Ishikawa (cell line): ENCODE results near the gene CCDC97.

Experiments
- CEBPB ChIP-seq: IDR thresholded peaks from 2 replicates; pipeline ENCODE4 v1.6.1; 2012
- CREB1 ChIP-seq: IDR thresholded peaks from 2 replicates; pipeline ENCODE4 v1.6.1; 2012; ENCODE audit warnings: low read depth
- EGR1 ChIP-seq: IDR thresholded peaks from 2 replicates; pipeline ENCODE4 v1.6.1; 2012
- EP300 ChIP-seq: IDR thresholded peaks from 2 replicates; pipeline ENCODE4 v1.6.1; 2012; ENCODE audit warnings: borderline replicate concordance
- FOXM1 ChIP-seq: IDR thresholded peaks from 2 replicates; pipeline ENCODE4 v1.6.1; 2012; ENCODE audit warnings: low read depth, borderline replicate concordance
- NFIC ChIP-seq: IDR thresholded peaks from 2 replicates; pipeline ENCODE4 v1.6.1; 2012
- RAD21 ChIP-seq: IDR thresholded peaks from 2 replicates; pipeline ENCODE4 v1.6.1; 2012; ENCODE audit warnings: low read depth
- TAF1 ChIP-seq: IDR thresholded peaks from 2 replicates; pipeline ENCODE4 v1.6.1; 2012; ENCODE audit warnings: low read depth, mild to moderate bottlenecking
- TCF12 ChIP-seq: IDR thresholded peaks from 2 replicates; pipeline ENCODE4 v1.6.1; 2012; ENCODE audit warnings: low read depth
- TEAD4 ChIP-seq: IDR thresholded peaks from 2 replicates; pipeline ENCODE4 v1.6.1; 2012
- YY1 ChIP-seq: IDR thresholded peaks from 2 replicates; pipeline ENCODE4 v1.6.1; 2012; ENCODE audit warnings: low read depth
- ZBTB7A ChIP-seq: IDR thresholded peaks from 2 replicates; pipeline ENCODE4 v1.6.1; 2012; ENCODE audit warnings: low read depth
- TF ChIP-seq, protein P1 (sequence below): IDR thresholded peaks from 2 replicates; pipeline ENCODE4 v1.6.1; 2012
- TF ChIP-seq, protein P2 (sequence below): IDR thresholded peaks from 2 replicates; pipeline ENCODE4 v1.6.1; 2012; ENCODE audit warnings: low read depth, mild to moderate bottlenecking
- TF ChIP-seq, protein P3 (sequence below): IDR thresholded peaks from 2 replicates; pipeline ENCODE4 v1.6.1; 2012

The CCDC97 gene

DNA sequence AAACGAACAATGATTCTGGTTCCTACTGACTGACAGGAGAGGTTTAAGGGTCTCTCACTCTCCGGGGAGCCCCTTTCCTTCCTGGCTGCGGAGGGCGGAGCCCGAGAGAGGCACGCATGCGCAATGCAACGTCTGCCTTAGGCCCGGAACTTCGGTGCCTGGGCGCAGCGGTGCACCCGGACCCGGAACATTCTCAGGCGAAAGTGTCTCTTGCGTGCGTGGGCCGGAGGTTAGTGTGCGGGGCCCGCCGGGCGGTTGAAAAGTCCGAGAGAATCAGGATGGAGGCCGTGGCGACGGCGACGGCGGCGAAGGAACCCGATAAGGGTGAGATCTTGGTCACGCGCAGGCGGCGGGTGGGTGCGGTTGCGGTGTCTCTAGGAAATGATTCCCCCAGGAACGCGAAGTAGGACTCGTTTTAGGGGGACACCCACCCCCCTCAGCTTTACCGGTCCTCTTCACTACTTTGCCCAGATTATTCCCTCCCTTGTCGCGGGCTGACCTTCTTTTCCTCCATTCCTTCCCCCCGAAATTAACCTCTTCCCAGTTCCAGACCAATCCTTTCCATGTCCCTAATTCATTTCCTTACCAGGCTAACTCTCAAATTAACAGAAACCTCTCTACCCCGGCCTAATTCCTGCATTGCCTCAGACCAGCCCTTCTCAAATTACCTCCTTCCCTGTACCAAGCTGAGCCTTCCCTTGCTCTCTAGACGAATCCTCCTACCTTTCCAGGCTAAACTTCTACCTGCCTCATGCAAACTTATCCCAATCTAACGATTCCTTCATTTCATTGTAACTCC is at the start of gene CCDC97:
CCDC97 (plus strand) TSS at position 140 of the 799 bp plus-strand sequence; CDS start at position 279, 139 bp downstream.
- TF ChIP-seq CREB1 (no peak; the same call in 1 of the 2 replicates), TAF1 (peak; percentile 89), EGR1 (peak; percentile 78), CEBPB (peak; percentile 46; the same call in 1 of the 2 replicates), EP300 (peak; percentile 33; the same call in 1 of the 2 replicates), TCF12 (peak; percentile 83), YY1 (0 out of 2 replicates have a peak, but pooled peaks have one; percentile 63), NFIC (peak; percentile 12; the same call in 1 of the 2 replicates), TEAD4 (peak; percentile 55), ZBTB7A (peak; percentile 58; the same call in 1 of the 2 replicates), FOXM1 (peak; percentile 58; the same call in 1 of the 2 replicates), RAD21 (no peak)
- TF ChIP-seq, protein P1, sequence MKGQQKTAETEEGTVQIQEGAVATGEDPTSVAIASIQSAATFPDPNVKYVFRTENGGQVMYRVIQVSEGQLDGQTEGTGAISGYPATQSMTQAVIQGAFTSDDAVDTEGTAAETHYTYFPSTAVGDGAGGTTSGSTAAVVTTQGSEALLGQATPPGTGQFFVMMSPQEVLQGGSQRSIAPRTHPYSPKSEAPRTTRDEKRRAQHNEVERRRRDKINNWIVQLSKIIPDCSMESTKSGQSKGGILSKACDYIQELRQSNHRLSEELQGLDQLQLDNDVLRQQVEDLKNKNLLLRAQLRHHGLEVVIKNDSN: peak; percentile 74
- TF ChIP-seq, protein P2, sequence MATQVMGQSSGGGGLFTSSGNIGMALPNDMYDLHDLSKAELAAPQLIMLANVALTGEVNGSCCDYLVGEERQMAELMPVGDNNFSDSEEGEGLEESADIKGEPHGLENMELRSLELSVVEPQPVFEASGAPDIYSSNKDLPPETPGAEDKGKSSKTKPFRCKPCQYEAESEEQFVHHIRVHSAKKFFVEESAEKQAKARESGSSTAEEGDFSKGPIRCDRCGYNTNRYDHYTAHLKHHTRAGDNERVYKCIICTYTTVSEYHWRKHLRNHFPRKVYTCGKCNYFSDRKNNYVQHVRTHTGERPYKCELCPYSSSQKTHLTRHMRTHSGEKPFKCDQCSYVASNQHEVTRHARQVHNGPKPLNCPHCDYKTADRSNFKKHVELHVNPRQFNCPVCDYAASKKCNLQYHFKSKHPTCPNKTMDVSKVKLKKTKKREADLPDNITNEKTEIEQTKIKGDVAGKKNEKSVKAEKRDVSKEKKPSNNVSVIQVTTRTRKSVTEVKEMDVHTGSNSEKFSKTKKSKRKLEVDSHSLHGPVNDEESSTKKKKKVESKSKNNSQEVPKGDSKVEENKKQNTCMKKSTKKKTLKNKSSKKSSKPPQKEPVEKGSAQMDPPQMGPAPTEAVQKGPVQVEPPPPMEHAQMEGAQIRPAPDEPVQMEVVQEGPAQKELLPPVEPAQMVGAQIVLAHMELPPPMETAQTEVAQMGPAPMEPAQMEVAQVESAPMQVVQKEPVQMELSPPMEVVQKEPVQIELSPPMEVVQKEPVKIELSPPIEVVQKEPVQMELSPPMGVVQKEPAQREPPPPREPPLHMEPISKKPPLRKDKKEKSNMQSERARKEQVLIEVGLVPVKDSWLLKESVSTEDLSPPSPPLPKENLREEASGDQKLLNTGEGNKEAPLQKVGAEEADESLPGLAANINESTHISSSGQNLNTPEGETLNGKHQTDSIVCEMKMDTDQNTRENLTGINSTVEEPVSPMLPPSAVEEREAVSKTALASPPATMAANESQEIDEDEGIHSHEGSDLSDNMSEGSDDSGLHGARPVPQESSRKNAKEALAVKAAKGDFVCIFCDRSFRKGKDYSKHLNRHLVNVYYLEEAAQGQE: no peak
- TF ChIP-seq, protein P3, sequence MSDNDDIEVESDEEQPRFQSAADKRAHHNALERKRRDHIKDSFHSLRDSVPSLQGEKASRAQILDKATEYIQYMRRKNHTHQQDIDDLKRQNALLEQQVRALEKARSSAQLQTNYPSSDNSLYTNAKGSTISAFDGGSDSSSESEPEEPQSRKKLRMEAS: peak; percentile 74

DNA sequence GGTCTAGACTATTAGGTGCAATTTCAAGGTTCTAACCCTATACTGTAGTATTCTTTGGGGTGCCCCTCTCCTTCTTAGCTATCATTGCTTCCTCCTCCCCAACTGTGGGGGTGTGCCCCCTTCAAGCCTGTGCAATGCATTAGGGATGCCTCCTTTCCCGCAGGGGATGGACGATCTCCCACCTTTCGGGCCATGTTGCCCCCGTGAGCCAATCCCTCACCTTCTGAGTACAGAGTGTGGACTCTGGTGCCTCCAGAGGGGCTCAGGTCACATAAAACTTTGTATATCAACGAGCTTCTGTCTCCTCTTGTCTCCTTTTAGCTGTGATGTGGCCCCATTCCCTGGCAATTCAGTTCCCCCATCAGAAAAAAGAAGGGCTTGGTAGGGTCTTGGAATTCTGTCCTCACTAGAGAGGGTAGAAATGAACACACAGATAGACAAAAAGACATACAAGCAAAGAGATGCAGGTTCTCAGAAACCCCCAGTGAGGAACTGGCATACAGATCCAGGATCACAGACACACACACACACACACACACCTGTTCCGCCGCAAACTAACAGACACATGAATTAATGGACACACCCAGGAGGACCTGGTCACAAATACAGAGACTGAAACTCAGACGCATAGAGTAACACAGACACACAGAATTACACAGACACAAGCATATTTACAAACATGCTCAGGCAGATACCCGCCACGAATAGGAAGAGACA is 48.3 kb upstream of the CCDC97 start:
- TF ChIP-seq FOXM1 (no peak), TAF1 (no peak), TCF12 (no peak), YY1 (no peak), NFIC (no peak), CREB1 (no peak), ZBTB7A (no peak), TEAD4 (no peak), EGR1 (no peak), CEBPB (no peak), RAD21 (no peak), EP300 (no peak)
- TF ChIP-seq, protein P3: no peak
- TF ChIP-seq, protein P2: no peak
- TF ChIP-seq, protein P1: no peak

DNA sequence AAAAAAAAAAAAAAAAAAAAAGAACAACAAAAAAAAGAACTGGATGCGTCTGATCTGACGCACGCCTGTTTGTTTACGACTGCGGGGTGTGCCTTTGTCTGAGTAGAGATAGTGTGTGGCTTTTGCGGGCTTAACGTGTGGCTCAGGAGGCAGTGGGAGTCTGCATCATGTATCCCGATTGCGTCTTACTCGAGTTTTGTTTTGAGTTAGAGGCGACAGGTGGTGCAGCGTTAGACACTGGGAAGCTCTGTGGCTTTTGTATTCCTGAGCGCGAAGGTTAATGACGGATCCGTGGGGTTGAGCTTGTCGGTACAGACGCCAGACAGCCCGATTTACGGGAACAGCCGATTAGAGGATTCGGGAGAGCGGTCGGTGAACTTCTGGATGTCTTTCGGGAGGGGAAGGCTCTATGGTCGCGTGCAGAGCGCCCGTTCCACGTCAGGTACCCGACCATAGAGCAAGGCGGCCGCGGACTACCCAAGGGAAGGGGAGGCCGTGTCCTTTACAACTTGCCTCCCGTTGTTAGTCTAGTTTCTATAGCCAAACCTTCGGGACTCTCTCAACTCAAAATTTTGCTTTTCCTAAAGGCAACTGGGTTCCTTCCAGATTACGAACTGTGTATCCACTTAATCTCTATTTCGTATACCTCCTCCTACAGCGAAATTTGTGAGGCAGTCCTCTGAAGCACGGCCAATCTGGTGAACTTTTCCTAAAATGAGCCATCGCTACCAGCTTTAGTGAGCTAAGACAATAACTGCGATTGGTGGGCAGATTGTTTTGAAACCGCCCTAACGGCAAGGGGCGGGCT is 46.7 kb upstream of the CCDC97 start:
- no peak for TF ChIP-seq TEAD4
- no peak for TF ChIP-seq YY1
- TF ChIP-seq, protein P3: no peak
- no peak for TF ChIP-seq NFIC
- TF ChIP-seq, protein P2: no peak
- no peak; the same call in 1 of the 2 replicates for TF ChIP-seq TAF1
- no peak for TF ChIP-seq EP300
